ENCODE measurements around the gene SLC39A3. TPM values are rescaled to one million over a fixed set of nuclear protein-coding genes. Genes with fewer than 3 reads are reported as not detected.
A peak's percentile ranks its signal among the peaks of the same experiment; 100 is the strongest.

Gene SLC39A3
- total RNA-seq (ENCODE audit: low replicate concordance), result 32.0 and 33.1 TPM in 2 replicates
- long read RNA-seq, partial matches to known transcripts, result 2 of 6 reads
- long read RNA-seq, other reads (novel, unspliced or antisense), result 1 of 6 reads

GRCh38 chr19:2739602-2740313 lies at the start of gene SLC39A3:
TSS of gene SLC39A3 (minus strand) at chr19:2740017. CDS start at chr19:2737257, 2,760 bp downstream.
- H3K4me3 Mint-ChIP-seq, result peak within 1 kb of the TSS; percentile 86
- H3K27ac Mint-ChIP-seq, result no peak within 1 kb of the TSS
- H3K36me3 Mint-ChIP-seq, result peaks cover 5% of the 10 kb centered on the region
- DNase-seq (ENCODE audit: extremely low spot score, unreplicated experiment), result peak; percentile 100
- H3K4me1 Mint-ChIP-seq (ENCODE audit: unreplicated experiment), result peaks cover 9% of the 10 kb centered on the region
- TF ChIP-seq CTCF (conservative IDR thresholded peaks at IDR 0.05), result peak; percentile 32
- H3K27me3 Mint-ChIP-seq, result peaks cover 17% of the 10 kb centered on the region
- H3K9me3 Mint-ChIP-seq, result no peaks in the 10 kb centered on the region

GRCh38 chr19:2788237-2788636 lies 48.4 kb upstream of the SLC39A3 start:
- Mint-ChIP-seq H3K4me3 (peak overlapping the region; percentile 70), H3K27me3 (no peaks in the 10 kb centered on the region), H3K4me1 (ENCODE audit: unreplicated experiment) (peaks cover 18% of the 10 kb centered on the region)

GRCh38 chr19:2787115-2787514 lies 47.3 kb upstream of the SLC39A3 start:
- Mint-ChIP-seq H3K27me3 (no peaks in the 10 kb centered on the region), H3K4me3 (peak overlapping the region; percentile 78), H3K36me3 (no peaks in the 10 kb centered on the region), H3K9me3 (peaks cover 3% of the 10 kb centered on the region), H3K27ac (no peak overlapping the region), H3K4me1 (ENCODE audit: unreplicated experiment) (peaks cover 23% of the 10 kb centered on the region)
- DNase-seq (ENCODE audit: extremely low spot score, unreplicated experiment), result no peak
- no peak for TF ChIP-seq CTCF (conservative IDR thresholded peaks at IDR 0.05)

More at GRCh38 chr19:2788237-2788636, 48.4 kb upstream of the SLC39A3 start:
- no peak for DNase-seq (ENCODE audit: extremely low spot score, unreplicated experiment)
- Mint-ChIP-seq H3K9me3 (peaks cover 3% of the 10 kb centered on the region), H3K27ac (no peak overlapping the region), H3K36me3 (no peaks in the 10 kb centered on the region)
- no peak for TF ChIP-seq CTCF (conservative IDR thresholded peaks at IDR 0.05)

- H3K4me3 Mint-ChIP-seq, result peak within 1 kb of the TSS; percentile 92
- H3K36me3 Mint-ChIP-seq, result no peaks in the 10 kb centered on the region
- peaks cover 32% of the 10 kb centered on the region for H3K4me1 Mint-ChIP-seq (ENCODE audit: unreplicated experiment)
- H3K9me3 Mint-ChIP-seq, result peaks cover 3% of the 10 kb centered on the region
- no peaks in the 10 kb centered on the region for H3K27me3 Mint-ChIP-seq
- DNase-seq (ENCODE audit: extremely low spot score, unreplicated experiment), result peak; percentile 99
- peak within 1 kb of the TSS; percentile 98 for H3K27ac Mint-ChIP-seq
- no peak for TF ChIP-seq CTCF (conservative IDR thresholded peaks at IDR 0.05)
These were observed 45.6 kb upstream of the SLC39A3 start, which contains the start of gene THOP1 for GRCh38 chr19:2785244-2785997. TSS of gene THOP1 (plus strand) at chr19:2785503. CDS start at chr19:2785663, 160 bp downstream.

GRCh38 chr19:2783781-2784145 lies 43.9 kb upstream of the SLC39A3 start:
- no peak for DNase-seq (ENCODE audit: extremely low spot score, unreplicated experiment)
- Mint-ChIP-seq H3K4me1 (ENCODE audit: unreplicated experiment) (peaks cover 32% of the 10 kb centered on the region), H3K36me3 (no peaks in the 10 kb centered on the region), H3K9me3 (peaks cover 3% of the 10 kb centered on the region), H3K4me3 (peak overlapping the region; percentile 92), H3K27ac (peak overlapping the region; percentile 98), H3K27me3 (no peaks in the 10 kb centered on the region)
- TF ChIP-seq CTCF (conservative IDR thresholded peaks at IDR 0.05), result no peak

Data from type B pancreatic cell (in vitro differentiated cells).